GM20000 (cell line): Measurements from ENCODE around the gene MMEL1.

Experiments
- DNase-seq: peaks from one replicate; pipeline ENCODE4 v3.0.0; 2012; ENCODE audit warnings: low spot score
- CTCF ChIP-seq: IDR thresholded peaks from 2 replicates; pipeline ENCODE4 v1.5.1; 2012; ENCODE audit warnings: mild to moderate bottlenecking, control low read depth; ENCODE audit errors: extremely low read depth, missing control alignments

Gene MMEL1

DNA sequence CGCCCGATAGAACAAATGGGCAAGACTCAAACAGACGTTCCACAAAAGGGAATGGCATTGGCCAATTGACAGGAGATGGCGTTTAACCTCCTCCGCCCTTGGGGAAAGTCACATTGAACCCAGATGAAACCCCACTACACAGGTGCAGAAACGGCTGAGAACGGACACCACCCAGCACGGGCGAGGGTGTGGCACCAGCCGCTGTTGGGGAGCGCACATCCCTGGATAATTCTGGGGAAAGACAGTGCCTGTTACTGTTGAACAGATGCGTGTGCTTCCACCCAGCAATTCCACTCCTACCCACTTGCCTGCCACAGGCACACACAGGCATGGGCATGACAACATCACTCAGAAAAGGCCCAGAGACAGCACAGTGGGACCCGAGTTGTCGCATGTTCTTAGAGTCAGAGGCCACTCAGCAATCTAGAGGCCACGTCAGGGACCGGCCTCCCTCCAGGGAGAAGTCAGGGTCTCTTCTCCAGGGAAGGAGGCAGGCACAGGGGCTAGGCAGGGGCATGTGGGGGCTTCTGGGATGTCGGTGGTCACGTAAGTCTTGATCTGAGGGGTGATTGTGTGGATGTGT is 31.0 kb downstream of the MMEL1 start:
- TF ChIP-seq CTCF: no peak
- DNase-seq: no peak

DNA sequence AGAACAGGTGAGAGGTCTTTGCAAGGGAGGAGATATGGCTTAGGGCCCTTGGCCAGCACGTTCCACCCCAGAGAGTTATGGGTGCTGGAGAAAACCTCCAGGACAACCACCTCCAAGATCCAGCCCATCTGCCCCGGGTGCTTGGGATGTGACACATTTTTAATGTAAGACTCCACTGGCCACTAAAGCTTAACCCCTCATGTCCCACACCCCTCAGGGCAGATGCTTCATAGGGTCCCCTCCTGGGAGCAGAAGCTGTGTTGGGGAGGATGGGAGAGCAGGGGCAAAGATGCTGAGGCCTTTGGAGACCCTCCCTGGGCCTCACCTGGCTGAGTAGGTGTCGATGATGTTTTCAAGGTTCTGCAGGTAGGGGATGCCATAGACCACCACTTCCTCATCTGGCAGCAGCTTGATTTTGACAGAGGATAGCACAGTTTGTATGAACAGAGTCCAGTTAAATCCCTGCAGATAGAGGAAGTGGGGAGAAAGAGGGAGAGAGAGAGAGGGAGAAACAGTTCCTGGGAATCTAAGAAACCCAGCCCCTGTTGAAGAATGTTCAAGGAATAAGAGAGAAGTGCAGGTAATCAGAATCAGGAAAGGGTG is 34.4 kb downstream of the MMEL1 start:
- no peak for DNase-seq
- no peak for TF ChIP-seq CTCF

DNA sequence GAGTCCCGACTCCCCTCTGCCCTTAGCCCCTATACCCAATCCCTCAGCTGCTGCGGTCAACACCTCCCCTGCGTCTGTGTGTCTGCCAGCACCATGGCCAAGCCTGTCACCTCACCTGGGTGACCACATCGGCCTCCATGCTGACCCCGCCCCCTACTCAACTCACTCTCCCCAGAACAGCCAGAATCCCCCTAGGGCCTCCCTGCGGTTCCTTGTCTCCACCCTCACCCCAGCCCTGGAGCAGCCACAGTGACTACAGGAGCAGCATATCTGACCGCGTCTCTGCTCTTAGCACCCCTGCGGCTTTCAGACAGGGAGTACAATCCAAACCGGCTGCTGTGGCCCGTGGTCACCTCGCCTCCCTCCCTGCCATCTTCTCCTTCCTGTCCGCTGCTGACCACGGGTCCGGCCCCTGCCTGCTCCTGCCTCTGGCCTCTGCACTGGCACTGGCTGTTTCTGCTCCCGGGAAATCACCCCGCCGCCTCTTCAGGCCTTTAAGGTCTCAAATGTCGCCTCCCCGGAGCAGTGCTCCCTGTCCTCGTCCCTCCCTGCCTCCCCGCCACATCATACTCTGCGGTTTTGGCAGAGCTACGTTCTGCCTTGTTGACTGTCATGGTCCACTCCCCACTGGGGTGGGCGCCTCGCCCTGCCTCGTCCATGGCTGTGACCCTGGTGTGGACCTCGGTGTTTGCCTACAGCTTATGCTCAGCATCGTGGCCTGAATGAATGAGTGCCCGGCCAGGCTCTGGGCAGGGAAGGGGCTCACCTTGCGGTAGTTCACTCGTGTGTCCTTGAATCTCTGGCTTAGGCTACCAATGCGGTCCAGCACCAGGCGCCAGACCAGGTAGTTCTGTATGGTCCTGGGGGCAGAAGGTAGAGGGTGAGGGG is 35.1 kb downstream of the MMEL1 start:
- TF ChIP-seq CTCF: no peak
- DNase-seq: no peak

GRCh38 chr1:2596530-2597333 is 36.1 kb downstream of the MMEL1 start:
- no peak for DNase-seq
- no peak for TF ChIP-seq CTCF

DNA sequence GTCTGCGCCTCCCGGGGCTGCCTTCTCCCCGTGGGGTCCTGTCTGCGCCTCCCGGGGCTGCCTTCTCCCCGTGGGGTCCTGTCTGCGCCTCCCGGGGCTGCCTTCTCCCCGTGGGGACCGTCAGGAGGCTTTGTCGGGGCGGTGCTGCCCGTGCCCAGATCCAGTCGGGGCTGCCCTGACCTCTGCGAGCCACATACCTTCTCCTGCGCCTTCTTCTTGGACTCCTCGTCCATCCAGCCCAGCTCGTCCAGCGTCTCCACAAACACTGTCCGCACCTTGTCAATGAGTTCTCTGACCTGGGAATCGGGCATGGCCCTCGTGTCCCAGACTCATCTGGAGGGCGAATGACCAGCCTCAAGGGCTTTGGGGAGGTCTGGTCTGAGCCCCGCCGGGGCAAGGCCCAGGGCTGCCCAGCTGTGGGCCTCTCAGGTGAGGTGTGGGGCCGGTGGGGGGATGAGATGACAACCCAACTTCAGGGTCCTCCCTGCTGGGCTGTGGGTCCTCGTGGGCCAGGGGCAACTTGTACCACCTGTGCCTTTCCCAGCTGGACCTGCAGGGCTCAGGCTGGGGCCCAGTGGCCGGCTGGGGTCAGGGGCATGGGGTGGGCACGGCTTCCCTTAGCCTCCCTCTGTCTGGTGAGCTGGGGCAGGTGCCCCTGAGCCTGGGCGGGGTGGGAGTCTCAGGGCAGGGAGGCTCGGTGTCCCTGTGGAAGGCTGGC is 36.8 kb downstream of the MMEL1 start:
- no peak for DNase-seq
- no peak for TF ChIP-seq CTCF

GRCh38 chr1:2595261-2595811 is 37.5 kb downstream of the MMEL1 start:
- no peak for DNase-seq
- TF ChIP-seq CTCF: no peak
